ENCODE measurements around the gene MTMR3.

DNA sequence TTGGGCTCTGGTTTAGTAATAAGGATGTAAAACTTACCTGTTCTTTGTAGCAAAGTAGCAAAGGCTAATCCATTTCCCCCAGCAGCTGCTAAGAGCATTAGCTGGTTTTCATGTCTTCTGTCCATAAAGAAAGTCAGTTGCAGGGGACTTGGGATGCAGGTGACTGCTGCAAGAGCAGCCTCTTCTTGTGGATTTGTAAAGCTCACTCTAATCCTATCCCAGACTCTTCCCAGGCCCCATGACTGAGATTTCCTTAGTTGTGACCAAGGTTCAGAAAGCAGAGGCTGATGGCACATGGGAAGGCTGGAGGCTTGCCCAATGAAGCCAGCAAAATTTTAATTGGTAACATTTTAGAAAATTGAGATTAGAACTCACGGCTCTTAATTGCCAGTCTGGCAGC, 102.9 kb downstream of the MTMR3 start:
- no peak for TF ChIP-seq POLR2A (IDR thresholded peaks at IDR 0.05; ENCODE audit: low read depth, low read length)
- TF ChIP-seq TAF1 (IDR thresholded peaks at IDR 0.05; ENCODE audit: borderline replicate concordance, low read depth, low read length) = no peak

Data from GM12892 (cell line).